HCT116 (cell line): ENCODE measurements around the gene YLPM1.

ENCODE experiments used
- CEBPB ChIP-seq: IDR thresholded peaks from 2 replicates; pipeline ENCODE4 v1.6.1; 2012; ENCODE audit warnings: low read depth
- POLR2A ChIP-seq: IDR thresholded peaks from 2 replicates; pipeline ENCODE4 v1.7.0; 2011; ENCODE audit warnings: borderline replicate concordance; ENCODE audit not compliant: insufficient read depth, insufficient read length; ENCODE audit errors: extremely low read depth

DNA sequence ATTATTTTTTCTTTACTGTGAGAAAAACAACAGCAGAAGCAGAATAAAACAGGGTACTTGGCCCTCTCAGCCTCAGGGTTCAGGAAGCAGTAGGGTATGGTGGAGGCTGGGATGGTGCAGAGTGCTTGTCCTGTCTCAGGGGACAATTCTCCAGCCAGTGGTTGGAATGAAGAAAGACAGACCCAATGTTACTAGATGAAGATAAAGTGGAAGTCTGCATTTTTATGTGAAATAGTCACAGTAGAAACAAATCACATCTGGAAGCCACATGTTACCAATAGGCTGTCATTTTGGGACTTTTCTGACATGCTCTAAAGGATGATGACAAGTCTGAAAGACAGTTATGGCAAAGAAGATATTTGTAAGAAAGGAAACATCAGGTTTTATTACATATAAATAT lies 80.5 kb downstream of the YLPM1 start:
- TF ChIP-seq POLR2A, result no peak
- TF ChIP-seq CEBPB, result no peak
